ENCODE results near the gene APOA1.

The APOA1 gene

DNA sequence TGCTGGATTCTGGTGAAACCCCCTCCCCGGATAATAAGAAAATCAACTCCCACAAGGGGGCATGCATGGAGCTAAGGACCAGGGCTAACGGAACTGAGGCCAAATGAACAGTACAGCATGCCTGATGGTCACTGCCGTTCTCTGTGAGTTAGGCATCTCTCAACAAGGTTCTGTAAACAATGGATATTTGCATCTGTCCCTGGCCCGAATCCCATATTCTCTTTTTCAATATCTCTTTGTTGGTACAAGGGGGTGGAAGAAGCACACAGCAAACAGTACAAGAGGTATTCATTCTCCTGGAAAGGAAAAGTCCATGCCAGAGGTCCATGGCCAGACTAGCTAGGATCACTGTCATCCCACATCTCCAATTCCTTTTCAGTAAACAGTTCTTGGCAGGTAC lies 32.2 kb upstream of the APOA1 start:
- no peak overlapping the region for H3K4me3 ChIP-seq (ENCODE audit: low read depth, low read length)
- TF ChIP-seq POLR2A (IDR thresholded peaks at IDR 0.05; ENCODE audit: extremely low read depth, insufficient read length) = no peak
- TF ChIP-seq MYC (IDR thresholded peaks at IDR 0.05; ENCODE audit: low read depth, low read length) = no peak
- no peak for TF ChIP-seq MAX (IDR thresholded peaks at IDR 0.05; ENCODE audit: low read depth, low read length)
- TF ChIP-seq CTCF (IDR thresholded peaks at IDR 0.05; ENCODE audit: low read depth, low read length) = no peak
- no peak for DNase-seq (ENCODE audit: low read depth)

DNA sequence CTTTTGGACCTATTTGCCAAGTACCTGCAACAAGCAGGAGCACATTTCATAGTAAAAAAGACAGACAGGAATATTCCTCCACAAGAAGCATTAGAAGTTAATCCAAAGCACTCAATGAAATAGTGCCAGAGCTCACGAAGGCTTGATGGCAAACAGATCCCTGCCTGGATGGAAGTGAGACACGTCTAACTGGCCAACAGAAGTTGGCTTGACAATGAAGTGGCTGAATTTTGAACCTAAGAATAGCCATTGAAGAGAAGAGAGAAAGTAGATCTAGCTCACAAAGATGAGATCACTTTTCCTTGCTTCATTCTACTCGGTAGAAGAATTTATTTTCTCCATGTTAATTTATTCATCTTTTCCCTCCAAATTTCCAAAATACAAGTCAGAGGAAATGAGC lies 30.6 kb upstream of the APOA1 start:
- no peak for TF ChIP-seq POLR2A (IDR thresholded peaks at IDR 0.05; ENCODE audit: extremely low read depth, insufficient read length)
- TF ChIP-seq MYC (IDR thresholded peaks at IDR 0.05; ENCODE audit: low read depth, low read length) = no peak
- DNase-seq (ENCODE audit: low read depth) = no peak

DNA sequence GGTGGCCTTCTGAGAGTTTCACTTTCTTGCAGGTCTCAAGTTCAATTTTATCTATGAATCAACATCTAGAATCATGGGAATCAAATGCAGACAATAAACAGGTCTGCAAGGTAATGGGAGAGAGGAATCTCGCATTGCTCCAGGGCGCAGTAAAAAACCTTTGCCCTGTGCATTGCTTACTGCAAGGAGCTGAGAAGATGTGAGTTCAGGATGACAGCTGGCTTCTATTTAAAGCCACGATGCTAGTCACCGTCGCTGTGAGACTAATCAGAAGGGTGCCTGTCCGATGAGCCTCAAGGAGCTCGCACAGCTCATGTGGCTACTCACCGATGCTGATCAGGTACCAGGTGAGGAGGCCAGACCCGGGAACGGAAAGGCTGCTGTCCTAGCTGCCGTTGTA lies 30.2 kb upstream of the APOA1 start:
- no peak for DNase-seq (ENCODE audit: low read depth)
- TF ChIP-seq CTCF (IDR thresholded peaks at IDR 0.05; ENCODE audit: low read depth, low read length) (no peak), MAX (IDR thresholded peaks at IDR 0.05; ENCODE audit: low read depth, low read length) (no peak), POLR2A (IDR thresholded peaks at IDR 0.05; ENCODE audit: extremely low read depth, insufficient read length) (no peak), MYC (IDR thresholded peaks at IDR 0.05; ENCODE audit: low read depth, low read length) (no peak)
- no peak overlapping the region for H3K4me3 ChIP-seq (ENCODE audit: low read depth, low read length)

More for the DNA sequence above, 30.6 kb upstream of the APOA1 start:
- H3K4me3 ChIP-seq (ENCODE audit: low read depth, low read length) = no peak overlapping the region

GRCh38 chr11:116866804-116867455 lies 29.5 kb upstream of the APOA1 start:
- TF ChIP-seq MYC (IDR thresholded peaks at IDR 0.05; ENCODE audit: low read depth, low read length) (no peak), MAX (IDR thresholded peaks at IDR 0.05; ENCODE audit: low read depth, low read length) (no peak)
- DNase-seq (ENCODE audit: low read depth) = no peak
- no peak overlapping the region for H3K4me3 ChIP-seq (ENCODE audit: low read depth, low read length)

GRCh38 chr11:116865696-116866095 lies 28.3 kb upstream of the APOA1 start:
- TF ChIP-seq CTCF (IDR thresholded peaks at IDR 0.05; ENCODE audit: low read depth, low read length) (no peak), MYC (IDR thresholded peaks at IDR 0.05; ENCODE audit: low read depth, low read length) (no peak), POLR2A (IDR thresholded peaks at IDR 0.05; ENCODE audit: extremely low read depth, insufficient read length) (no peak), MAX (IDR thresholded peaks at IDR 0.05; ENCODE audit: low read depth, low read length) (no peak)
- H3K4me3 ChIP-seq (ENCODE audit: low read depth, low read length) = no peak overlapping the region
- DNase-seq (ENCODE audit: low read depth) = no peak

GRCh38 chr11:116864531-116864930 lies 27.1 kb upstream of the APOA1 start:
- no peak for DNase-seq (ENCODE audit: low read depth)
- H3K4me3 ChIP-seq (ENCODE audit: low read depth, low read length) = no peak overlapping the region
- TF ChIP-seq MYC (IDR thresholded peaks at IDR 0.05; ENCODE audit: low read depth, low read length) = no peak
- no peak for TF ChIP-seq MAX (IDR thresholded peaks at IDR 0.05; ENCODE audit: low read depth, low read length)
- no peak for TF ChIP-seq POLR2A (IDR thresholded peaks at IDR 0.05; ENCODE audit: extremely low read depth, insufficient read length)
- no peak for TF ChIP-seq CTCF (IDR thresholded peaks at IDR 0.05; ENCODE audit: low read depth, low read length)

GRCh38 chr11:116862951-116863350 lies 25.5 kb upstream of the APOA1 start:
- TF ChIP-seq MYC (IDR thresholded peaks at IDR 0.05; ENCODE audit: low read depth, low read length) = no peak
- TF ChIP-seq MAX (IDR thresholded peaks at IDR 0.05; ENCODE audit: low read depth, low read length) = no peak
- no peak for TF ChIP-seq CTCF (IDR thresholded peaks at IDR 0.05; ENCODE audit: low read depth, low read length)
- no peak for TF ChIP-seq POLR2A (IDR thresholded peaks at IDR 0.05; ENCODE audit: extremely low read depth, insufficient read length)
- no peak for DNase-seq (ENCODE audit: low read depth)
- no peak overlapping the region for H3K4me3 ChIP-seq (ENCODE audit: low read depth, low read length)
